Right atrium auricular region (tissue), 2 donors: ENCODE results near the gene PCDHGB6. TPM values are rescaled to one million over a fixed set of nuclear protein-coding genes. Genes with fewer than 3 reads are reported as not detected.
"Not testable (repeated sequence)": the region's sequence is repeated elsewhere in the genome, so short reads cannot be mapped to it uniquely, and the experiment has no call there.

Experiments
- DNase-seq: peaks from one replicate; pipeline ENCODE4 v3.0.0-alpha.2; 2019; ENCODE audit warnings: low spot score
- H3K27ac ChIP-seq, 2 donors: fragments of 200-600 bp; sonication (generic); 1 replicate in 1 of 2; 2 replicates in 1 of 2; pipeline ENCODE4 v1.5.1; 2016 to 2019
- H3K27me3 ChIP-seq, 2 donors: fragments of 200-600 bp; sonication (generic); one replicate each; pipeline versions ENCODE4 v1.5.1 to v1.6.0; 2017 to 2019
- H3K36me3 ChIP-seq: fragments of 200-600 bp; sonication (generic); one replicate; pipeline ENCODE4 v1.5.1; 2016
- H3K4me1 ChIP-seq, 2 donors: fragments of 200-600 bp; sonication (generic); one replicate each; pipeline versions ENCODE4 v1.5.1 to v1.6.0; 2017 to 2019
- H3K4me3 ChIP-seq, 2 donors: fragments of 200-600 bp; sonication (generic); 1 replicate in 1 of 2; 2 replicates in 1 of 2; pipeline ENCODE4 v1.5.1; 2017 to 2019; ENCODE audit warnings: mild to moderate bottlenecking in 1 of 2, moderate library complexity in 1 of 2
- H3K9me3 ChIP-seq, 2 donors: fragments of 200-600 bp; sonication (generic); one replicate each; pipeline ENCODE4 v1.5.1; 2019
- CTCF ChIP-seq, 2 donors: fragments of 200-600 bp; sonication (generic); IDR thresholded peaks; one replicate each; pipeline ENCODE4 v1.5.1; 2019; ENCODE audit warnings: antibody characterized with exemption in 2 of 2
- total RNA-seq, 2 donors: library from RNA; depleted of rRNA; stranded (reverse); fragments of >200 nt; gene quantifications; one replicate each; pipeline ENCODE4 v1.1.0, GENCODE V29; 2016

Gene PCDHGB6
- total RNA-seq, 2 donors from 2014 or later = 5.0 to 7.1 TPM

- H3K36me3 ChIP-seq, H3K27ac ChIP-seq, H3K27me3 ChIP-seq, DNase-seq: not testable (repeated sequence)
- TF ChIP-seq CTCF (IDR thresholded peaks at IDR 0.05) = peak; percentile 32 to 76
- H3K4me3 ChIP-seq = peak within 1 kb of the TSS; percentile 23 to 42
- peaks cover 20 to 84% of the 10 kb centered on the region in 2 donors for H3K9me3 ChIP-seq
- H3K4me1 ChIP-seq = peaks cover 0 to 11% of the 10 kb centered on the region in 2 donors
Measured at GRCh38 chr5:141397756-141398551, 9.9 kb upstream of the PCDHGB6 start, which contains the start of gene PCDHGB5. Gene PCDHGB5 (plus strand): TSS chr5:141397947. CDS start chr5:141398128, 181 bp downstream.

GRCh38 chr5:141398608-141399007, 9.2 kb upstream of the PCDHGB6 start:
- Histone ChIP-seq H3K9me3 (peaks cover 27 to 84% of the 10 kb centered on the region in 2 donors), H3K4me1 (peaks cover 0 to 11% of the 10 kb centered on the region in 2 donors), H3K27ac (no peak overlapping the region), H3K36me3 (no peaks in the 10 kb centered on the region), H3K27me3 (no peaks in the 10 kb centered on the region), H3K4me3 (no peak overlapping the region)
- DNase-seq = no peak
- TF ChIP-seq CTCF (IDR thresholded peaks at IDR 0.05) = no peak

- DNase-seq = no peak
- peaks cover 0 to 11% of the 10 kb centered on the region in 2 donors for H3K4me1 ChIP-seq
- H3K27me3 ChIP-seq = no peaks in the 10 kb centered on the region
- no peak overlapping the region for H3K27ac ChIP-seq
- no peak for TF ChIP-seq CTCF (IDR thresholded peaks at IDR 0.05)
- peaks cover 2% of the 10 kb centered on the region for H3K36me3 ChIP-seq
- peaks cover 31 to 84% of the 10 kb centered on the region in 2 donors for H3K9me3 ChIP-seq
- H3K4me3 ChIP-seq = no peak overlapping the region
Measured at GRCh38 chr5:141399555-141400258, 8.1 kb upstream of the PCDHGB6 start.

GRCh38 chr5:141402553-141403243, 5.1 kb upstream of the PCDHGB6 start, which contains the start of gene PCDHGA9:
Gene PCDHGA9 (plus strand): TSS chr5:141402778. CDS start chr5:141402953, 175 bp downstream.
- H3K27me3 ChIP-seq = no peaks in the 10 kb centered on the region
- peaks cover 8% of the 10 kb centered on the region for H3K36me3 ChIP-seq
- no peak for DNase-seq
- H3K9me3 ChIP-seq = peaks cover 34 to 92% of the 10 kb centered on the region in 2 donors
- H3K4me1 ChIP-seq = peaks cover 0 to 11% of the 10 kb centered on the region in 2 donors
- H3K4me3 ChIP-seq = peak within 1 kb of the TSS in 1 of 2 donors; percentile 13
- peak; percentile 7 to 40 for TF ChIP-seq CTCF (IDR thresholded peaks at IDR 0.05)
- no peak within 1 kb of the TSS for H3K27ac ChIP-seq

- no peak for TF ChIP-seq CTCF (IDR thresholded peaks at IDR 0.05)
- Histone ChIP-seq H3K4me3 (no peak overlapping the region), H3K27me3 (no peaks in the 10 kb centered on the region), H3K4me1 (peaks cover 0 to 11% of the 10 kb centered on the region in 2 donors), H3K9me3 (peaks cover 36 to 98% of the 10 kb centered on the region in 2 donors), H3K27ac (no peak overlapping the region), H3K36me3 (peaks cover 8% of the 10 kb centered on the region)
- no peak for DNase-seq
Measured at GRCh38 chr5:141403387-141403786, 4.4 kb upstream of the PCDHGB6 start.
